Measurements from ENCODE around the gene COPZ2.
"Not testable (repeated sequence)": the region's sequence is repeated elsewhere in the genome, so short reads cannot be mapped to it uniquely, and the experiment has no call there.

The COPZ2 gene

DNA sequence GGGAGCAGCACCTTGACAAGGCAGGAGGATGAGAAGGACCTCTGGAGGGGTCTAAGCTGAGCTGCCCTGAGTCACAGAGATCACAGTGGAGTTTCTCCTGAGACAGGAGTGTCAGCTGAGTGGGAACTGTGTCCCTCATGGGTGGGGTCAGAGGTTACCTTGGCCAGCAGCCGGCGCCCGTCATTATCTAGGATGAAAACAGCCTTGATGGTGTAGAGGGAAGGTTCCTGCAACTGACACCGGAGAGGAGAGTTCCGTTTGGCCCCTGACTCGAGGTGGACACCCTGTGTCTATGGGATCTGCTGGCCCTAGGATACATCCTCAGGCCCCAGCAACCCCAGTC is 933 bp downstream of the COPZ2 start:
- H3K27ac ChIP-seq (ENCODE audit: insufficient read depth, low read length, poor library complexity, severe bottlenecking), result no peak overlapping the region
- H3K4me1 ChIP-seq (ENCODE audit: control insufficient read depth, insufficient read depth, low read length, poor library complexity, severe bottlenecking), result peaks cover 8% of the 10 kb centered on the region
- H3K4me3 ChIP-seq (ENCODE audit: insufficient read depth, low read depth, low read length, poor library complexity, severe bottlenecking), result peak overlapping the region; percentile 72
- H3K36me3 ChIP-seq (ENCODE audit: control insufficient read depth, insufficient read depth, low read length), result no peaks in the 10 kb centered on the region
- H3K9me3 ChIP-seq (ENCODE audit: control insufficient read depth, low read length), result no peaks in the 10 kb centered on the region
- H3K27me3 ChIP-seq (replicated peaks; ENCODE audit: control insufficient read depth, insufficient read depth, low read length, poor library complexity, severe bottlenecking), result peaks cover 6% of the 10 kb centered on the region
- no peak for DNase-seq

DNA sequence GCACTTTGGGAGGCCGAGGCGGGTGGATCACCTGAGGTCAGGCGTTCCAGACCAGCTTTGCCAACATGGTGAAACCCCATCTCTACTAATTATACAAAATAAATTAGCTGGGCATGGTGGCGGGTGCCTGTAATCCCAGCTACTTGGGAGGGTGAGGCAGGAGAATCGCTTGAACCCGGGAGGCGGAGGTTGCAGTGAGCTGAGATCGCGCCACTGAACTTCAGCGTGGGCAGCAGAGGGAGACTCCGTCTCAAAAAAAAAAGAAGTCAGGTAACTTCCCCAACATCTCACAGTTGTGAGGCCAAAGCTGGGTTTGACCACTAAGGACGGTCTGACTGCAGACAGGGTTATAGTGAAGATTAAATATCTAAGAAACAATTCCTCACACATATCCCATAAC is 2.9 kb downstream of the COPZ2 start:
- H3K4me3 ChIP-seq (ENCODE audit: insufficient read depth, low read depth, low read length, poor library complexity, severe bottlenecking); H3K27ac ChIP-seq (ENCODE audit: insufficient read depth, low read length, poor library complexity, severe bottlenecking); H3K36me3 ChIP-seq (ENCODE audit: control insufficient read depth, insufficient read depth, low read length); H3K27me3 ChIP-seq (replicated peaks; ENCODE audit: control insufficient read depth, insufficient read depth, low read length, poor library complexity, severe bottlenecking); H3K9me3 ChIP-seq (ENCODE audit: control insufficient read depth, low read length); DNase-seq; H3K4me1 ChIP-seq (ENCODE audit: control insufficient read depth, insufficient read depth, low read length, poor library complexity, severe bottlenecking): not testable (repeated sequence)

DNA sequence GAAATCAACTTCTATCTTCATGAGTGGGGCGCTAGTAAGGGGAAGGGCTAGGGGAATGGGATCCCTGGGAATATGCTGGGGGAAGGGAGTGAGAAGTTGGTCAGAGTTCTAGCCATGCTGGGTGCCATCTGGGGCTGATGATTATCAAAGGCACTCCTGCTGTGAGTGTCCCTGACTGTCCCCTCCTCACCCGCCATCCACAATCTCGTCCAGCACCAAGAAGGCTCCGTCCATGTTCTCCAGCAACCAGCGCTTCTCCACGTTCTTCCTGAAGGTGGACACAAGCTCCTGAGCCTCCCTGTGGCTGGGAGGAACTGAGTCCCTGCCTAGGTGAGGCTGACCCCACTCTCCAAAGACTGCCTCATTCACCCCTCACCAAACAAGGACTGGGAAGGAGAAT is 5.6 kb downstream of the COPZ2 start:
- no peak overlapping the region for H3K4me3 ChIP-seq (ENCODE audit: insufficient read depth, low read depth, low read length, poor library complexity, severe bottlenecking)
- no peaks in the 10 kb centered on the region for H3K36me3 ChIP-seq (ENCODE audit: control insufficient read depth, insufficient read depth, low read length)
- H3K27ac ChIP-seq (ENCODE audit: insufficient read depth, low read length, poor library complexity, severe bottlenecking), result no peak overlapping the region
- peaks cover 6% of the 10 kb centered on the region for H3K27me3 ChIP-seq (replicated peaks; ENCODE audit: control insufficient read depth, insufficient read depth, low read length, poor library complexity, severe bottlenecking)
- no peaks in the 10 kb centered on the region for H3K9me3 ChIP-seq (ENCODE audit: control insufficient read depth, low read length)
- peaks cover 4% of the 10 kb centered on the region for H3K4me1 ChIP-seq (ENCODE audit: control insufficient read depth, insufficient read depth, low read length, poor library complexity, severe bottlenecking)
- no peak for DNase-seq

DNA sequence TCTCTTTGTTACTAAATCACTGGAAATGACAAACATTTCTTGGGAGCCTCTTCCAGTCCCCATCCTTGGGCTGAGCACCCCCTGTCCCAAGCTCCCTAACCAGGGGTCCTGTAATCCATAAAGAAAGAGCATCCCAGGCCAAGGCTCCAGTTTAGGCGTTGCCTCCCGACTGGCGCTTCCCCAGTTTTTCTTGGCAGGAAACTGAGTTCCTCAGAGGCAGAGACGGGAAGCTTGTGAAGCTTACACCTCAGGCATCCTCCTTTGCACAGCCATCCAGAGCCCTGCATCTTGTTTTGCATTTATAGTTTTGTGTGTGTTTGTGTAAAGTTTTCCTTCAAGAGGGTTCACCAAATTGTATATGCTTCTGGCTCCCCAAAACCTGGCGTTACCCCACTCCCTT is 7.1 kb downstream of the COPZ2 start:
- Histone ChIP-seq H3K9me3 (ENCODE audit: control insufficient read depth, low read length) (no peaks in the 10 kb centered on the region), H3K36me3 (ENCODE audit: control insufficient read depth, insufficient read depth, low read length) (no peaks in the 10 kb centered on the region), H3K27me3 (replicated peaks; ENCODE audit: control insufficient read depth, insufficient read depth, low read length, poor library complexity, severe bottlenecking) (no peaks in the 10 kb centered on the region), H3K4me3 (ENCODE audit: insufficient read depth, low read depth, low read length, poor library complexity, severe bottlenecking) (no peak overlapping the region), H3K4me1 (ENCODE audit: control insufficient read depth, insufficient read depth, low read length, poor library complexity, severe bottlenecking) (peaks cover 10% of the 10 kb centered on the region), H3K27ac (ENCODE audit: insufficient read depth, low read length, poor library complexity, severe bottlenecking) (no peak overlapping the region)
- DNase-seq, result no peak

DNA sequence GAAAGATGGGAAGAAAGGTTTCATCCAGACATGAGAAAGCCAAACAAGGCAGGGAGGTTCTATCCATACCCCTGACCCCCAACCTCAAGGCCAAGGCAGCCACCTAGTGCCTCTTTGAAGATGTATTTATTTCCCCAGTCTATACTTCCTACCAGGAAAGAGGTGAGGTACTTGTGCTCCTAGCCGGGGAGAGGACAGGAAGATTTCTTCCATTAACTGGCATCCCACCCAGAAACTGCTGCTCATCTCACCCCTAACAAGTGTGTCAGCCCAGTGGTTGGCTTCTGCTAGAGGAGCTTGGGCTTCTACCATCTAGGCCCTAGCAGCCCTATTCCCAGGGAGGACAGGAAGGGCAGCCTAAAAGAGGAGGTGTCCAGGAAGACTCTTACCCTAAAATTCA is 8.9 kb downstream of the COPZ2 start:
- Histone ChIP-seq H3K4me3 (ENCODE audit: insufficient read depth, low read depth, low read length, poor library complexity, severe bottlenecking) (no peak overlapping the region), H3K36me3 (ENCODE audit: control insufficient read depth, insufficient read depth, low read length) (no peaks in the 10 kb centered on the region), H3K4me1 (ENCODE audit: control insufficient read depth, insufficient read depth, low read length, poor library complexity, severe bottlenecking) (peaks cover 17% of the 10 kb centered on the region), H3K27me3 (replicated peaks; ENCODE audit: control insufficient read depth, insufficient read depth, low read length, poor library complexity, severe bottlenecking) (no peaks in the 10 kb centered on the region), H3K27ac (ENCODE audit: insufficient read depth, low read length, poor library complexity, severe bottlenecking) (no peak overlapping the region), H3K9me3 (ENCODE audit: control insufficient read depth, low read length) (no peaks in the 10 kb centered on the region)
- DNase-seq, result no peak

DNA sequence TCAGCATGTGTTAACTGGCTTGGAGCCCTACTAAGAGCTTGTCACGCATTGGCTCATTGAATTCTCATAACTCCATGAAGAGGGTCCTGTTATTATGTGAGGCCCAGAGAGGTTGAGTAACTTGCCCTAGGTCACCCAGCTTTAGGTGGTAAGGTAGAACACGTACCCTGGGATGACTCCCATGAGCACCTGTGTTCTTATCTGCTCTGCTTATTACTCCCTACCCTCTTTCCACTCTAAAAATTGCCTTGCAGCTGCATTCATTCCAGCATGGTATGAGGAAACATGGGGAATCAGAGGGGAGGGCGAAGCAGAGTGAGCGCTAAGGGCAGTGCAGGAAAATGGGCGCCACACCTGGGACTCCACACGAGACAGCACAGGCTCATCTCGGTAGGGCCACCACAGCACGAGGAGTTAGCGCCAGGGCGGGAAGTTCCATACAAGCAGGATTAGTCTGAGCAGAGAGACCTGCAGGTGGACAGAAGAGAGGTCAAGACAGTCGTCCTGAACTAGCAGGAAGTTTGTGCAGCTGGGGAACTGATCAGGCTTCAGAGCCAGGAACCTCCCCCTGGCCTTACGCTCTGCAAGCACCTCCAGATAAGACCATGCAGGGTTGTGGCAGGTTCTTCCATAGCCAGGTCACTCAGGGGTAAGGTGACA is 10.1 kb downstream of the COPZ2 start:
- H3K9me3 ChIP-seq (ENCODE audit: control insufficient read depth, low read length), result no peaks in the 10 kb centered on the region
- H3K4me1 ChIP-seq (ENCODE audit: control insufficient read depth, insufficient read depth, low read length, poor library complexity, severe bottlenecking), result peaks cover 23% of the 10 kb centered on the region
- no peaks in the 10 kb centered on the region for H3K27me3 ChIP-seq (replicated peaks; ENCODE audit: control insufficient read depth, insufficient read depth, low read length, poor library complexity, severe bottlenecking)
- no peak overlapping the region for H3K4me3 ChIP-seq (ENCODE audit: insufficient read depth, low read depth, low read length, poor library complexity, severe bottlenecking)
- DNase-seq, result no peak
- H3K27ac ChIP-seq (ENCODE audit: insufficient read depth, low read length, poor library complexity, severe bottlenecking), result no peak overlapping the region
- no peaks in the 10 kb centered on the region for H3K36me3 ChIP-seq (ENCODE audit: control insufficient read depth, insufficient read depth, low read length)

DNA sequence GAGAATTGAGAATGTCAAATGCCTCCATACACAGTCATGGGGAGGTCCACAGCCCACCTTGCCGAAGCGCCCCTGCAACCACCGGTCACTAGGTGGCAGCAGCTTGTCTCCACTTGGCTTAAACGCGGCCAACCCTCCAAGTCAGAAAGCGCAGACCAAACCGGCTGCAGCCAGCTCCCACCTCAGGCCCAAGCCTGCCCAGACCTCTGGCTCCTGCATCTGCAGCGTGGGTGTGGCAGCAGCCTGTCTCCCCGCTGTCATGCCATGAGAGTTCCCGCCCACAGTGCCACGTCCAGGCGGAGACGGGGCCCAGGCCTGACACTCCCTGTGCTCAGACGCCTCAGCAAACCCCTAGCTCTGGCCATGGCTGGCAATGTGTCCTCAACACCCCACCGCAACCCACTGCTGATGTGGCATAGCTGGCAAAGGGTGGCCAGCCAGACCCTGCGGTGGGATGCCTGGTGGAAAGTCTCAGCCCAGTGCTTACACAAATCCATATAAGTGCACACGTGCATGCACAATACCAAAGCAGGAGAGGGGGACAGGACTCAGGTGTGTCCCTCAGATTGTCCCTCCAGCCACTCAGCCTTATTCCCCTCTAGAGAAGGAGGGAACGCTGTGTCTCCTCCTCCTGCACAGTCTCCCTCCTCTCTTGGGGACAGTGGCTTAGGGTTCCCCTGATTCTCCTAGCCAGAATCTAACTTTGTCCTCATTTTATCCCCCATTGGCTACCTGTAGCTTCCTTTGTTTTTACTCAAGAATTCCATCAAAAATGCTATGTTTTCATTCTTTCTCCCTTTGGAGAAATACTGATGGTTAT is 10.9 kb downstream of the COPZ2 start:
- no peaks in the 10 kb centered on the region for H3K9me3 ChIP-seq (ENCODE audit: control insufficient read depth, low read length)
- peaks cover 23% of the 10 kb centered on the region for H3K4me1 ChIP-seq (ENCODE audit: control insufficient read depth, insufficient read depth, low read length, poor library complexity, severe bottlenecking)
- no peaks in the 10 kb centered on the region for H3K36me3 ChIP-seq (ENCODE audit: control insufficient read depth, insufficient read depth, low read length)
- H3K27ac ChIP-seq (ENCODE audit: insufficient read depth, low read length, poor library complexity, severe bottlenecking), result no peak overlapping the region
- H3K4me3 ChIP-seq (ENCODE audit: insufficient read depth, low read depth, low read length, poor library complexity, severe bottlenecking), result no peak overlapping the region
- no peaks in the 10 kb centered on the region for H3K27me3 ChIP-seq (replicated peaks; ENCODE audit: control insufficient read depth, insufficient read depth, low read length, poor library complexity, severe bottlenecking)
- peak; percentile 40 to 47 (median 42) for DNase-seq

DNA sequence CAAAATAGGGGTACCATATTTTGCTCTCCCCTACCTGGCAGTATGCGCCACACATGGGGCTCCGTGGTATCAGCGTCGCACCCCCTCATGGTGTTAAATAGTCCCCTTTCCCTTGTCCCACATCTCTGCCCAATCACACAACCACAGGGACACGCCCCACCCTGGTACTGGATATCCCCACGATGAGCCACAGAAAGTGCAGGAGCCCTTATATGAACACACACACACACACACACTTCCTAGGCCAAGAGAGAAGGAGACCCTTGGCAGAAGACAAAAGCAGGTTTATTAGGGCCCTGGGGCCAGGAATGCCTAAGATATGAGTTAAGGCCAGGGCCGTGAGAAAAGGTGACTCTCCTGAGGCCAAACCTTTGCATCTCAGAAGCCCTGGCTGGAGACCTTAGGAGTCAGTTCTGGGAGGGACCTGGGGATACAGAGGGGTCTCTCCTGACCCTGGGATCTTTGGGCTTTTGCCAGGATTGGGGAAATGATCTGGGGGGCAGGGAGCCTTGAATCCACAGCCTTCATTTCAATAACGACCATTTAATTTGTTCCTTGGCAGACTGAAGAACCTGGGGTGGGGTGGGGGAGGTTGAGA is 11.6 kb downstream of the COPZ2 start:
- Histone ChIP-seq H3K4me1 (ENCODE audit: control insufficient read depth, insufficient read depth, low read length, poor library complexity, severe bottlenecking) (peaks cover 23% of the 10 kb centered on the region), H3K27me3 (replicated peaks; ENCODE audit: control insufficient read depth, insufficient read depth, low read length, poor library complexity, severe bottlenecking) (no peaks in the 10 kb centered on the region), H3K27ac (ENCODE audit: insufficient read depth, low read length, poor library complexity, severe bottlenecking) (no peak overlapping the region), H3K9me3 (ENCODE audit: control insufficient read depth, low read length) (no peaks in the 10 kb centered on the region), H3K4me3 (ENCODE audit: insufficient read depth, low read depth, low read length, poor library complexity, severe bottlenecking) (no peak overlapping the region), H3K36me3 (ENCODE audit: control insufficient read depth, insufficient read depth, low read length) (no peaks in the 10 kb centered on the region)
- DNase-seq, result no peak

DNA sequence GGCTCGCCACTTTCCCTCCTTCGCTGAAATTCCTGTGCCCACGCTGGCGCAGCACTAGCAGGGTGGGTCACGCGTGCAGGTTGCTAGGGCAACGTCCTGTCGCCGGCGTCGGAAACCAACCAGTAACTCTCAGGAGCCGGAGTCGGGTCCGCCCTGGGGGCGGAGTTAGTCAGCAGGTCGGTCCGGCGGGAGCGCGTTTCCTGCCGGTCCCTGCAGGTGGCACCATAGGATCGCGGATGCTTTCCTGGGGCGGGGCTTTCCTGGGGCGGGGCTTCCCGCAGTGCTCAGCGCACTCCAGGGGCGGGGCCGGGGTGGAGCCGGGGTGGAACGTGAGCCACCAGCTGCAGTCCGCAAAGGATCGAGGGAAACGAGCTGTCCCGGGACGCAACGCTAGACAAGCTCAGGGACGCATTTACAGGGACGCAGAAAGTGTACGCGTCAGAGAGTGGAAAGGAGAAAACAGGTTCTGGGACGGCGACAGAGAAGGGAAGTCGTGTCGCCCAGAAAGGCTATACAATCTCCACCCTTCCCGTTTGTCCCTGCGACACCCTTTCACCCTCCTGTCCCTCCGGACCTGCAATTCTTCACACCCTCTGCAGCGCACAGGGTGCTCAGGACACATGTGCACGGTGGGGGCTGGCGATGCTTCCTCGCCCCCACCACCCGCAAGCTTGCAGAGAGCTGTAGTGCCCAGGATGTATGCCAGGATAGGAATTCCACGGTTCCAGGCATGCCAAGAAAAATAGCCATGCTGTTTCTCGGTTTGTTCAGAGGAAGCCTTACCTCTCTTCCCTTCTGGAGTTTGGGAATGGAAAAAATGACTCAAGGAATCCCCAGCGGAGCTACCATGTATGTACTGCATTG is 12.3 kb downstream of the COPZ2 start:
- H3K4me1 ChIP-seq (ENCODE audit: control insufficient read depth, insufficient read depth, low read length, poor library complexity, severe bottlenecking), result peaks cover 23% of the 10 kb centered on the region
- no peaks in the 10 kb centered on the region for H3K27me3 ChIP-seq (replicated peaks; ENCODE audit: control insufficient read depth, insufficient read depth, low read length, poor library complexity, severe bottlenecking)
- no peaks in the 10 kb centered on the region for H3K9me3 ChIP-seq (ENCODE audit: control insufficient read depth, low read length)
- peak overlapping the region; percentile 47 for H3K27ac ChIP-seq (ENCODE audit: insufficient read depth, low read length, poor library complexity, severe bottlenecking)
- peak overlapping the region; percentile 60 for H3K4me3 ChIP-seq (ENCODE audit: insufficient read depth, low read depth, low read length, poor library complexity, severe bottlenecking)
- DNase-seq, result peak; percentile 96 to 97 (median 97)
- H3K36me3 ChIP-seq (ENCODE audit: control insufficient read depth, insufficient read depth, low read length), result no peaks in the 10 kb centered on the region

Data from effector memory CD4-positive, alpha-beta T cell (primary cell).